TTC549 (cell line): Measurements from ENCODE around the gene FBLL1.
"Not testable (repeated sequence)": the region's sequence is repeated elsewhere in the genome, so short reads cannot be mapped to it uniquely, and the experiment has no call there.

Experiments
- FAIRE-seq: peaks from 2 replicates; lab custom pipeline; 2012; peaks lifted over from hg19 to GRCh38; lab: Jason Lieb, UNC

Gene FBLL1

GRCh38 chr5:168528521-168529373 lies at the start of gene FBLL1:
Gene FBLL1 (plus strand): TSS chr5:168529305. CDS start chr5:168529505, 200 bp downstream.
- FAIRE-seq, result no peak

DNA sequence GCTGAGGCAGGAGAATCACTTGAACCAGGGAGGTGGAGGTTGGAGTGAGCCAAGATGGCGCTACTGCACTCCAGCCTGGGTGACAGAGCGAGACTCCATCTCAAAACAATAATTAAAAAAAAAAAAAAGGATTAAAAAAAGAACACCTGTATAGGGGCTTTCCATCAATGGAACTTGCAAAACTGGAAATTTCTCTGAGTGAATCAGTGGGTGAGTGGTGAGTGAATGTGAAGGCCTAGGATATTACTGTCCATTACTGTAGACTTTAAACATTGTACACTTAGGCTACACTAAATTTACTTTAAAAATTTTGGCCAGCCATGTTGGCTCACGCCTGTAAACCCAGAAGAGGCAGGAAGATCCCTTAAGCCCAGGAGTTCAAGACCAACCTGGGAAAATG lies 48.5 kb upstream of the FBLL1 start:
- FAIRE-seq, result no peak

- FAIRE-seq, result no peak
These were observed 47.7 kb upstream of the FBLL1 start for GRCh38 chr5:168481330-168481788.

DNA sequence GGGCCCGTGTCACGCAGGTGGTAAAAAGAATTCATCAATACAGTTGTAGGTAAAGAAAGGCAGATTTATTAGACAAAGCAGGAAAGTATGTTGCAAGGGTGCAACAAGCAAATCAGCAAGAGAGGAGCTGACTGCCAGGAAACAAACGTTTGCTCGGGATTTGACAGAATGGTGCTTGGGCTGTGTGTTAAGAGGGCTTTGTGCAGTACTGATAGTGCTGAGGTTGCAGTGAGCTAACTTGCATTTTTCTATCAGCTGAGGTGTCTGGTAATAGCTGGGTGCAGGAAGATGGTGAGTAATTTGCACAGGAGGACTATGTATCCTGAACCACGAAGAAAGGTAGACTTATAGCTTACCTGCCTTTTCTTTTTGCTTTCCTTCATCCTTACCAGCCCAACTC lies 46.7 kb upstream of the FBLL1 start:
- no peak for FAIRE-seq

GRCh38 chr5:168486136-168486879 lies 42.8 kb upstream of the FBLL1 start, which contains the start of gene RARS1:
Gene RARS1 (plus strand): TSS chr5:168486471. CDS start chr5:168486499, 28 bp downstream.
- no peak for FAIRE-seq

DNA sequence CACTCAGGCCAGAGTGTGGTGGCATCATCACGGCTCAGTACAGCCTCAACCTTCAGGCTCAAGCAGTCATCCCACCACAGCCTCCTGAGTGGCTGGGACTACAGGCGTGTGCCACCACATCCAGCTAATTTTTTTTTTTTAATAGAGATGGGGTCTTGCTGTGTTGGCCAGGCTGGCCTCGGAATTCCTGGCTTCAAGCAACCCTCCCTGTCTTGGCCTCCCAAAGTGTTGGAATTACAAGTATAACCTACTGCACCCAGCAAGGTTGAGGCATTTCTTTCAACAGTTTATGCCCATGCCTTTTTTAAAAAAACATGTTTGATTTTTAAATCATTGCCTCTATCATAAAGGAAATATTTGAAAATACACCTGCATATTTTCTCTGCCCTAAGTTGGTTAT lies 40.0 kb upstream of the FBLL1 start:
- FAIRE-seq, result no peak

- FAIRE-seq, result no peak
These were observed 35.0 kb upstream of the FBLL1 start for GRCh38 chr5:168494057-168494555.

DNA sequence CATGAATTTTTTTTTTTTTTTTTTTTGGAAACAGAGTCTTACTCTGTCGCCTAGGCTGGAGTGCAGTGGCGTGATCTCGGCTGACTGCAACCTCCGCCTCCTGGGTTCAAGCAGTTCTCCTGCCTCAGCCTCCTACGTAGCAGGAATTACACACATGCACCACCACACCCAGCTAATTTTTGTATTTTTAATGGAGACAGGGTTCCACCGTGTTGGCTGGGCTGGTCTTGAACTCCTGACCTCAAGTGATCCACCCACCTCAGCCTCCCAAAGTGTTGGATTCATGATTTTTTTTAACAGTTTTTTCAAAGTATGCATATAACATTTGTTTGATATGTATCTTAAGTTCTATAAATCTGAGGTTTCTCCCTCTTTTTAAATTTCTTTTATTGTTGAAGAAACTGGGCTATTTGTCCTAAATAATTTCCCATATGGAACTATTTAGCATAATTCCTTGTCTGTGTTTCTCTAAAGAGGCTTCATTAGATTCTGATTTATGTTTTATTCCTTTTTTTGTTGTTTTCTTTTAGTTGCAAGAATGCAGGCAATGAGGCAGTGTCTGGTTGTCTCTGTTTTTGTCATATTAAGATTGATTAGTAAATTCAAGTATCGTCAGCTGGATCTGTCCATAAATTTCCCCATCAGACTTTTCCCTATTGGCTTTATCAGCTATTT lies 26.4 kb upstream of the FBLL1 start:
- FAIRE-seq, result no peak

DNA sequence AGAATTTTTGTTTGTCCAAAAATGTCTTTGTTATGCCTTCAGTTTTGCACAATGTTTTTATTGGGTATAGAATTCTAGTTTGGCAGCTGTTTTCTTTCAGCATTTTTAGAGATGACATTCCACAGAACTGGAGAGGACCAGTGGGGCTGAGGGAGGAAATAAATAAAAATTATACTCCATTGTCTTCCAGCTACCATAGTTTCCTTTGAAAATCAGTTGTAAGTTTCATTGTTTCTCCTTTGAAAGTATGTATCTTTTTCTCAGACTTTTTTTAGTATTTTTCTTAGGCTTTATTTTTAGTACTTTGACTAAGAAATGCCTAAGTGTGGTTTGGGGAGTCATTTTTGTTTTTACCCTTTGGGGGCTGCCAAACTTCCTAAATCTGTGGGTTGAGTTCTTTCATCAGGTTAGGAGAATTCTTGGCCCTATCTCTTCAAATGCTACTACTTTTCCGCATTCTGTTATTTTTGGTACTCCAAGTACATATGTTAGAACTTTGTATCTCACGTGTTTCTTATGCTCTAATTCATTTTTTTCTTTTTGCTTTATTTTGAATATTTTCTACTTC lies 15.2 kb upstream of the FBLL1 start:
- FAIRE-seq, result no peak

DNA sequence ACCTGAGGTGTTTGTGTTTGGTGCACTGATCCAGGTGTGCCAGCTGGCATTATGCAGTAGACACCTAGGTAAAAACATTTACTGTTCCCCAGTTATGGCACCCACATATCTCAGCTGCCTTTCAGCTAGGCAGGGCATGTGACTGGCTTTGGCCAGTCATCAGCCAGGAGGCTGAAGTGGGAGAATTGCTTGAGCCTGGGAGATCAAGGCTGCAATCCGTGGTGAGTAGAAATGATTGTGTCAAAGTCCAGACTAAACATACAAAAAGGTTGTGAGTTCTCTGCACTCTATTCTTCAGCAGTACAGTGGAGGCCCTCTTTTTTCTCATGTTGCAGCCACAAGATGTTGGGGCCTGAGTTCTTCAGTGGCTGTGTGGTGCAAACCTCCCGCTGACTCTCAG lies 3.2 kb upstream of the FBLL1 start:
- no peak for FAIRE-seq

DNA sequence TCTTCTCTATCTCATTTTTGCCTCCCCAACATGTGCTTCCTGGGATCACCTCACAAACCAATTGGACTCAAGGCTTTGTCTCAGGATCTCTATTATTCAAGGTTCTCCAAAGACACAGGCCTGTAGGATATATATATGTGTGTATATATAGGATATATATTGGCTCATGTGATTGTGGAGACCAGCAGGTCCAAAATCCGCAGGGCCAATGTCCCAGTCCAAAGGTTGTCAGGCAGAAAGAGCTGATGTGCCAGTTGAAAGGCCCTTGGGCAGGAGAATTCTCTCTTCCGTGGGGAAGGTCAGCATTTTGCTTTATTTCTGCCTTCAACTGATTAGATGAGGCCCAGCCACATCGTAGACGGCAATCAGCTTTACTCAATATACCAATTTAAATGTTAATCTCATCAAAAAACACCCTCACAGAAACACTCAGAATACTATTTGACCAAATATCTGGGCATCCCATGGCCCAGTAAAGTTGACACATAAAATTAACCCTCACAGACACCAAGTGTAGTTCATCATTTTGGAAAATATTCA lies 1.3 kb upstream of the FBLL1 start:
- no peak for FAIRE-seq

DNA sequence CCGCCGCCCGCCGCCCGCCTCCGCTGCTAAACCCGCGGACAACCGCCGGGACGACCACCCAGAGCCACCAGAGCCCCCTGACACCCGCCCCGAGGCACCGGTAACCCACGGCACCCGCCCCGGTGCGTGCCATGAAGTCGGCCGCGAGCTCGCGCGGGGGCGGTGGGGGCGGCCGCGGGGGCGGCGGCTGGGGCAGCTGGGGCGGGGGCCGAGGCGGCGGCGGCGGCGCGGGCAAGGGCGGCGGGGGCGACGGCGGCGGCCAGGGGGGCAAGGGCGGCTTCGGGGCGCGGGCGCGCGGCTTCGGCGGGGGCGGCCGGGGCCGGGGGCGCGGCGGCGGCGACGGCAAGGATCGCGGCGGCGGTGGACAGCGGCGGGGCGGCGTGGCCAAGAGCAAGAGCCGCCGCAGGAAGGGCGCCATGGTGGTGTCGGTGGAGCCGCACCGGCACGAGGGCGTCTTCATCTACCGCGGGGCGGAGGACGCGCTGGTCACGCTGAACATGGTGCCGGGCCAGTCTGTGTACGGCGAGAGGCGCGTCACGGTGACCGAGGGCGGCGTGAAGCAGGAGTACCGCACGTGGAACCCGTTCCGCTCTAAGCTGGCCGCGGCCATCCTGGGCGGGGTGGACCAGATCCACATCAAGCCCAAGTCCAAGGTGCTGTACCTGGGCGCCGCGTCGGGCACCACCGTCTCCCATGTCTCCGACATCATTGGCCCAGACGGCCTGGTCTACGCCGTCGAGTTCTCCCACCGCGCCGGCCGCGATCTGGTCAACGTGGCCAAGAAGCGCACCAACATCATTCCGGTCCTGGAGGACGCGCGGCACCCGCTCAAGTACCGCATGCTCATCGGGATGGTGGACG lies 499 bp downstream of the FBLL1 start:
- FAIRE-seq, result no peak

GRCh38 chr5:168530621-168531150 lies 1.6 kb downstream of the FBLL1 start:
- no peak for FAIRE-seq

DNA sequence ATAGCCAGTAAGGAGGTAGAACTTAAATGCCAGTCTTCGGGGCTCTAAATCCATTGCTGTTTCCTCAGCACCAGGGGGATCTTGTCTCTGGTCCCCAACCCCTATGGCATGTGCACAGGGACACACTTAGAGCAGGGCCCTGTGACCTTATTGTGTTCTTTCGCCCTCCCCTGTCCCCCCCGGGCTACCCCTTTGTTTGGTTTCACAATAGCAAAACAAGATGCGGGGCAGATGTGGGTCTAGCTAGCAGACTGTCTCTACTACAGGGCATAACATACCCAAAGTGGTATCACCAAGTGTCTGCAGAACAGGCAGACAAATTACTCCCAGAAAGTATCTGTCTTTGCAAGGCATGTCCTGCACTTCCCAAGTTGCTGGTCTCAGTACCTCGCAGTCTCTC lies 2.1 kb downstream of the FBLL1 start:
- FAIRE-seq, result no peak

DNA sequence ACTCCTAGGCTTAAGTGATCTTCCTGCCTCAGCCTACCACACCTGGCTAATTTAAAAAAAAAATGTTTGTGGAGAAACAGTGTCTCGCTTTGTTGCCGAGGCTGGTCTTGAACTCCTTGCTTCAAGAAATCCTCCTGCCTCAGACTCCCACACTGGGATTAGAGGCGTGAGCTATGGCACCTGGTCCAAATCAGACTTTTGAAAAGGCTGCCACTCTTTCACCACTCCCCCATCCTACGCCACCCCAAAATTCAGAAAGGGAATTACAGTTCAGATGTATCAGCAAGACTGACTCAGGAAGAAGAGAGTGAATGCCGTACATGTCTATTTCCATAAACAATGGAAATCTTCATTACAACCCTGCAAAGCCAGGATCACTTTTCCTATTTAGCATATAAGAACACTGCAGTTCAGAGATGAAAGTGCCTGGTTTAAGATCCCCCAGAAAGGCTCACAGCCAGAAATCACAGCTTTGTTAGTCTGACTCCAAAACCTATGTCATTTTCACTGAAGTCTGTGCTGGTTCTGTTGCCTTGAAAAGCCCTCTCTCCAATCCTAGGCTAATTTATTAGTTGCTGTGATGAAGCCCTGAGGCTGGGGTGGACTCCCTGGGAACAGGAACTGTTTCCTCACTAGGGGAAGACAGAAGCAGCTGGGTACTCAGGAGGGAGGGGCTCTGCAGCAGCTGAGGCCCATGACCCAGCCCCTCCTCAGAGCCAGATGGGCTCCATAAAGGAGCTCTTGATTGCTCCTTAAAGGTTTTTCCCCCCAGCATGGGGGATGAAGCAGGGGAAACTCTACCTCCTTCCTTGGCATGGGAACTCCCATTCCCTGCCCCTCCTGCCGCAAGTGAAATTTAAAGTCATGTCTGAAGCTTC lies 3.1 kb downstream of the FBLL1 start:
- no peak for FAIRE-seq

- FAIRE-seq, result not testable (repeated sequence)
These were observed 5.2 kb downstream of the FBLL1 start for GRCh38 chr5:168534351-168534750.

GRCh38 chr5:168537176-168537575 lies 8.1 kb downstream of the FBLL1 start:
- no peak for FAIRE-seq

DNA sequence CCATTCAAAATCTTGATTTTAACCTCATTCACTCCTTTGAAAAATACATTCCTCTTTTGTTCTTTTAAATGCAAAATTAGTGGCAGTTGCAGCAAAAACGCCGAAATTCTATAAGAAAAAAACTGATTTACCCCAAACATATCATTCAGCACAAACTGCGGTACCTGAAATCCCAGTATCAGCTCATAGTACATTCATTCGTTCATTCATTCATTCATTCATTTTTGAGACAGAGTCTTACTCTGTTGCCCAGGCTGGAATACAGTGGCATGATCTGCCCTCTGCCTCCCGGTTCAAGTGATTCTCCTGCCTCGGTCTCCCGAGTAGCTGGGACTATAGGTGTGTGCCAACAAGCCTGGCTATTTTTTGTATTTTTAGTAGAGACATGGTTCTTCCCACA lies 20.4 kb downstream of the FBLL1 start:
- FAIRE-seq, result no peak

DNA sequence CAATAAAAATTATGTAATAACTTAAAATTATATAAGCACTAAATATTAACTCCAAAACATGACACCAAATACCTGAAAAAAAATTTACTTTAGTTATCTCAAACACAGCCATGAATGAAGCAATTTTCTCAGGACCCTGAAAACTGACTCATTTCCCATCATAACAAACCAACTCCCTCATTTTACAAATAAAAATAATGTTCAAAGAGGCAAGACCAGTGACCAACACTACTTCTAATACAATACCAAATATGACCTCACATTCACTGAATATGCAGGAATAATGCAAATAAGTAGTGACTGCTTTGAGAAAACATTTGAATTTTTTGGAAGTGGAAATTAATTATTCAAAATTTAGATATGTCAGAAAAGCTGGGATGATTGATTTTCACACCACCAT lies 21.6 kb downstream of the FBLL1 start:
- no peak for FAIRE-seq

- FAIRE-seq, result no peak
These were observed 23.0 kb downstream of the FBLL1 start for GRCh38 chr5:168552146-168552545.
